ENCODE results near the gene C1orf210. TPM values are rescaled to one million over a fixed set of nuclear protein-coding genes. Genes with fewer than 3 reads are reported as not detected.

C1orf210 gene
- total and polyA plus RNA-seq, 2 of the 4 experiments (the other 2 are of a cell fraction) = not detected

DNA sequence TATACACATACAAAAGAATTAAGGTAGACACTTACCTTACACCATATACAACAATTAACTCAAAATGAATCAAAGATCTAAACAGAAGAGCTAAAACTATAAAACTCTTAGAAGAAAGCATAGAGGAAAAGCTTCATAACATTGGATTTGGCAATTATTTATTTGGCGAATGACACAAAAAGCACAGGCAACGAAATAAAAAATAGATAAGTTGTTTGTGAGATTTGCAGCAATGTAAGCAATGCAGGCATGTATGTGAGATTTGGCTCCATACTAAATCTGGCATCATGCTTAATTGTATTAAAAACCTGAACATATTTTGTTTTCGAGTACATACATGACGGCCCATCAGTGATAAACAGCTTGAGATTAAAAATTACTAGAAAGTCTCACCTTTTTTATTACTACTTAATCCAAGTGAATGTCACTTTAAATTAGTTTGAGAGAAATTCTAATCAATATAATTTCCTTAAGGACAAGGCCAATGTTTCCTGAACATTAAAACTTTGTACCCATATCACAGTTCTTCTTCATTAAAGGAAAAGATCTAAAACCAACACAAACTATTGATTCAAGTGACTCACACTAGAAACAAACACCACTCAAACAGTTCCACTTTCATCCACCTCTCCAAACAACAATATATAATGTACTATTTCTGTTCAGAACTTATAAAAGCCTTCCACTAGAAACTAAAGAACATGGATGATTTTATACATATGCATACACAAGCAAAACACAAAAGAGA is 38.7 kb downstream of the C1orf210 start:
- Histone ChIP-seq H2AK5ac (ENCODE audit: low read depth, low read length) (no peak overlapping the region), H3K79me1 (ENCODE audit: low read depth in 1 of 2, low read length in 2 of 2) (no peaks in the 10 kb centered on the region), H2BK15ac (ENCODE audit: low read depth, low read length) (no peak overlapping the region), H4K91ac (ENCODE audit: insufficient read depth, low read depth, low read length) (no peak overlapping the region), H2AFZ (replicated peaks; ENCODE audit: low read length, poor library complexity) (no peak overlapping the region), H4K8ac (ENCODE audit: low read depth in 2 of 2, low read length in 2 of 2) (no peak overlapping the region), H3K4ac (ENCODE audit: low read depth, low read length) (no peak overlapping the region), H4K20me1 (ENCODE audit: insufficient read depth, low read length) (no peaks in the 10 kb centered on the region), H4K5ac (ENCODE audit: low read depth, low read length) (no peak overlapping the region), H3K18ac (ENCODE audit: low read depth, low read length) (no peak overlapping the region), H2BK5ac (ENCODE audit: low read depth, low read length, poor library complexity, severe bottlenecking) (no peak overlapping the region), H3K4me3 (ENCODE audit: insufficient read depth, low read depth, low read length) (no peak overlapping the region), H3K4me2 (ENCODE audit: low read depth, low read length) (no peak overlapping the region), H3K9me1 (ENCODE audit: insufficient read depth, low read length) (no peaks in the 10 kb centered on the region), H3K4me1 (ENCODE audit: control insufficient read depth, insufficient read depth, low read length) (no peaks in the 10 kb centered on the region), H3K9ac (ENCODE audit: low read depth, low read length) (no peak overlapping the region), H2BK20ac (ENCODE audit: low read depth, low read length) (no peak overlapping the region), H3K27ac (ENCODE audit: insufficient read depth, low read length) (no peak overlapping the region), H2AK9ac (replicated peaks; ENCODE audit: low read depth, low read length, poor library complexity) (no peak overlapping the region), H3K36me3 (ENCODE audit: control insufficient read depth, insufficient read depth, low read length) (no peaks in the 10 kb centered on the region), H3K56ac (ENCODE audit: extremely low read depth, insufficient read depth, low read length) (no peak overlapping the region), H3K9me3 (ENCODE audit: control insufficient read depth, insufficient read depth, low read length) (peaks cover 9% of the 10 kb centered on the region), H2BK120ac (ENCODE audit: low read depth, low read length) (no peak overlapping the region), H3K27me3 (ENCODE audit: control insufficient read depth, insufficient read depth, low read length) (peaks cover 8% of the 10 kb centered on the region), H3K14ac (replicated peaks; ENCODE audit: low read depth, low read length) (no peak overlapping the region), H3K23ac (ENCODE audit: low read depth, low read length) (no peak overlapping the region)
- CTCF ChIA-PET = no interaction called here
- intact Hi-C loops (cut with micrococcal nuclease) (no loop called here), in situ Hi-C loops (cut with MboI; ENCODE audit: low sequenced_read_pairs) (no loop called here), dilution Hi-C loops (cut with HindIII; ENCODE audit: low sequenced_read_pairs, unreplicated experiment) (no loop called here)
- BruUV-seq (replicated peaks) = no TSS peak
- DNase-seq (no peak), ATAC-seq (ENCODE audit: low read depth) (no peak)
- no CpG with 5 or more reads among the region's 4 CpGs for WGBS, 2 experiments (ENCODE audit: extremely low coverage in 2 of 2, insufficient read length in 1 of 2)
- POLR2A ChIA-PET (ENCODE audit: unreplicated experiment) = no interaction called here
- no peak for TF ChIP-seq MAZ (IDR thresholded peaks at IDR 0.05; ENCODE audit: borderline replicate concordance, low read depth, low read length)
- TF ChIP-seq, protein P1, sequence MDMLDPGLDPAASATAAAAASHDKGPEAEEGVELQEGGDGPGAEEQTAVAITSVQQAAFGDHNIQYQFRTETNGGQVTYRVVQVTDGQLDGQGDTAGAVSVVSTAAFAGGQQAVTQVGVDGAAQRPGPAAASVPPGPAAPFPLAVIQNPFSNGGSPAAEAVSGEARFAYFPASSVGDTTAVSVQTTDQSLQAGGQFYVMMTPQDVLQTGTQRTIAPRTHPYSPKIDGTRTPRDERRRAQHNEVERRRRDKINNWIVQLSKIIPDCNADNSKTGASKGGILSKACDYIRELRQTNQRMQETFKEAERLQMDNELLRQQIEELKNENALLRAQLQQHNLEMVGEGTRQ (IDR thresholded peaks at IDR 0.05; ENCODE audit: low read depth, low read length) = no peak
- no peak for TF ChIP-seq NFE2L2 (IDR thresholded peaks at IDR 0.05; ENCODE audit: low read depth, low read length)
- no peak for TF ChIP-seq RFX5 (IDR thresholded peaks at IDR 0.05; ENCODE audit: low read depth, low read length)
- TF ChIP-seq RAD21 (IDR thresholded peaks at IDR 0.05; ENCODE audit: low read length) = no peak
- no peak for TF ChIP-seq POLR2A (IDR thresholded peaks at IDR 0.05; ENCODE audit: low read depth, low read length)
- TF ChIP-seq, protein P2, sequence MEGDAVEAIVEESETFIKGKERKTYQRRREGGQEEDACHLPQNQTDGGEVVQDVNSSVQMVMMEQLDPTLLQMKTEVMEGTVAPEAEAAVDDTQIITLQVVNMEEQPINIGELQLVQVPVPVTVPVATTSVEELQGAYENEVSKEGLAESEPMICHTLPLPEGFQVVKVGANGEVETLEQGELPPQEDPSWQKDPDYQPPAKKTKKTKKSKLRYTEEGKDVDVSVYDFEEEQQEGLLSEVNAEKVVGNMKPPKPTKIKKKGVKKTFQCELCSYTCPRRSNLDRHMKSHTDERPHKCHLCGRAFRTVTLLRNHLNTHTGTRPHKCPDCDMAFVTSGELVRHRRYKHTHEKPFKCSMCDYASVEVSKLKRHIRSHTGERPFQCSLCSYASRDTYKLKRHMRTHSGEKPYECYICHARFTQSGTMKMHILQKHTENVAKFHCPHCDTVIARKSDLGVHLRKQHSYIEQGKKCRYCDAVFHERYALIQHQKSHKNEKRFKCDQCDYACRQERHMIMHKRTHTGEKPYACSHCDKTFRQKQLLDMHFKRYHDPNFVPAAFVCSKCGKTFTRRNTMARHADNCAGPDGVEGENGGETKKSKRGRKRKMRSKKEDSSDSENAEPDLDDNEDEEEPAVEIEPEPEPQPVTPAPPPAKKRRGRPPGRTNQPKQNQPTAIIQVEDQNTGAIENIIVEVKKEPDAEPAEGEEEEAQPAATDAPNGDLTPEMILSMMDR (conservative IDR thresholded peaks at IDR 0.05; ENCODE audit: low read depth, low read length) = no peak
- no peak for TF ChIP-seq RCOR1 (IDR thresholded peaks at IDR 0.05; ENCODE audit: insufficient replicate concordance, low read length)
- TF ChIP-seq CEBPB (IDR thresholded peaks at IDR 0.05; ENCODE audit: low read depth, low read length) = no peak
- no peak for TF ChIP-seq BHLHE40 (IDR thresholded peaks at IDR 0.05; ENCODE audit: low read depth, low read length)
- no peak for TF ChIP-seq MXI1 (IDR thresholded peaks at IDR 0.05; ENCODE audit: borderline replicate concordance, low read depth, low read length)
- no peak for TF ChIP-seq FOS (IDR thresholded peaks at IDR 0.05; ENCODE audit: low read depth, low read length)
- no peak for TF ChIP-seq MAFK (IDR thresholded peaks at IDR 0.05; ENCODE audit: low read depth, low read length)
- TF ChIP-seq, protein P3, sequence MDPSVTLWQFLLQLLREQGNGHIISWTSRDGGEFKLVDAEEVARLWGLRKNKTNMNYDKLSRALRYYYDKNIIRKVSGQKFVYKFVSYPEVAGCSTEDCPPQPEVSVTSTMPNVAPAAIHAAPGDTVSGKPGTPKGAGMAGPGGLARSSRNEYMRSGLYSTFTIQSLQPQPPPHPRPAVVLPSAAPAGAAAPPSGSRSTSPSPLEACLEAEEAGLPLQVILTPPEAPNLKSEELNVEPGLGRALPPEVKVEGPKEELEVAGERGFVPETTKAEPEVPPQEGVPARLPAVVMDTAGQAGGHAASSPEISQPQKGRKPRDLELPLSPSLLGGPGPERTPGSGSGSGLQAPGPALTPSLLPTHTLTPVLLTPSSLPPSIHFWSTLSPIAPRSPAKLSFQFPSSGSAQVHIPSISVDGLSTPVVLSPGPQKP (IDR thresholded peaks at IDR 0.05; ENCODE audit: borderline replicate concordance, low read depth, low read length) = no peak
- no peak for TF ChIP-seq CHD1 (IDR thresholded peaks at IDR 0.05; ENCODE audit: low read depth, low read length)
- TF ChIP-seq SMC3 (IDR thresholded peaks at IDR 0.05; ENCODE audit: low read depth, low read length) = no peak
